RWPE2 (cell line): ENCODE data around the gene ME3.

Experiments
- ATAC-seq: fragments of 200-7000 bp; cut with Tn5 transposase; 3 replicates; pipeline ENCODE4 v1.9.1; 2021; ENCODE audit warnings: low read depth
- DNase-seq: peaks from one replicate; pipeline ENCODE4 v3.0.0-alpha.2; 2020; ENCODE audit warnings: low spot score
- H3K27ac ChIP-seq: fragments of 450-650 bp; 2 replicates; pipeline ENCODE4 v1.5.1; 2017; ENCODE audit warnings: mild to moderate bottlenecking; ENCODE audit not compliant: poor library complexity, severe bottlenecking
- H3K27me3 ChIP-seq: fragments of 250-450 bp; sonication (Bioruptor Pico); 2 replicates; pipeline ENCODE4 v1.5.1; 2021; ENCODE audit warnings: mild to moderate bottlenecking, moderate library complexity; ENCODE audit not compliant: insufficient read depth, poor library complexity, severe bottlenecking
- H3K36me3 ChIP-seq: fragments of 250-450 bp; sonication (Bioruptor Pico); 2 replicates; pipeline ENCODE4 v1.5.1; 2020; ENCODE audit warnings: low read depth, mild to moderate bottlenecking, moderate library complexity
- H3K4me1 ChIP-seq: fragments of 250-450 bp; sonication (Bioruptor Pico); 2 replicates; pipeline ENCODE4 v1.5.1; 2021; ENCODE audit warnings: mild to moderate bottlenecking, moderate library complexity; ENCODE audit not compliant: insufficient read depth, poor library complexity, severe bottlenecking
- H3K4me3 ChIP-seq: fragments of 250-450 bp; sonication (Bioruptor Pico); 2 replicates; pipeline ENCODE4 v1.5.1; 2021; ENCODE audit warnings: mild to moderate bottlenecking, moderate library complexity; ENCODE audit not compliant: severe bottlenecking
- H3K9me3 ChIP-seq: fragments of 250-450 bp; sonication (Bioruptor Pico); 2 replicates; pipeline ENCODE4 v1.5.1; 2021; ENCODE audit warnings: mild to moderate bottlenecking, moderate library complexity; ENCODE audit not compliant: severe bottlenecking
- TF ChIP-seq, protein P1 (sequence below): fragments of 450-650 bp; IDR thresholded peaks from one replicate; pipeline ENCODE4 v1.5.1; 2017; ENCODE audit warnings: mild to moderate bottlenecking, moderate library complexity; ENCODE audit not compliant: poor library complexity, severe bottlenecking

ME3 gene

DNA sequence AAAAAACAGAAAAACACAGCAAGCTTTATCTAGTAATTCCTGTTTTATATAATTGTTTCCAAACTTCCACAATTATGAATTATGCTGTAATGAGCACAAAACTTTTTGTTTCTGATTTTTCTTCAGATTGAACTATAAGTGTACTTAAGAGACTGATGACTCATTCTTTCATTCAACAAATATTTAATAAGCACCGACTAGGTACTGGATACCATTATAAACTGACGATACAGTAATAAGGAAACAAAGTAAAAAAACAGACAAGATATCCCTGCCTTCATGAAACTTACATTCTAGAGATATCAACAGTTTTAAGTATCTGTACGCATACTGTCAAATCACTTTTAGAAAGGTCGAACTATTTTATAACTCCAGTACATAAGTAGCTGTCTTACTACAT lies 78.6 kb downstream of the ME3 start:
- TF ChIP-seq, protein P1, sequence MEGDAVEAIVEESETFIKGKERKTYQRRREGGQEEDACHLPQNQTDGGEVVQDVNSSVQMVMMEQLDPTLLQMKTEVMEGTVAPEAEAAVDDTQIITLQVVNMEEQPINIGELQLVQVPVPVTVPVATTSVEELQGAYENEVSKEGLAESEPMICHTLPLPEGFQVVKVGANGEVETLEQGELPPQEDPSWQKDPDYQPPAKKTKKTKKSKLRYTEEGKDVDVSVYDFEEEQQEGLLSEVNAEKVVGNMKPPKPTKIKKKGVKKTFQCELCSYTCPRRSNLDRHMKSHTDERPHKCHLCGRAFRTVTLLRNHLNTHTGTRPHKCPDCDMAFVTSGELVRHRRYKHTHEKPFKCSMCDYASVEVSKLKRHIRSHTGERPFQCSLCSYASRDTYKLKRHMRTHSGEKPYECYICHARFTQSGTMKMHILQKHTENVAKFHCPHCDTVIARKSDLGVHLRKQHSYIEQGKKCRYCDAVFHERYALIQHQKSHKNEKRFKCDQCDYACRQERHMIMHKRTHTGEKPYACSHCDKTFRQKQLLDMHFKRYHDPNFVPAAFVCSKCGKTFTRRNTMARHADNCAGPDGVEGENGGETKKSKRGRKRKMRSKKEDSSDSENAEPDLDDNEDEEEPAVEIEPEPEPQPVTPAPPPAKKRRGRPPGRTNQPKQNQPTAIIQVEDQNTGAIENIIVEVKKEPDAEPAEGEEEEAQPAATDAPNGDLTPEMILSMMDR: no peak
- Histone ChIP-seq H3K36me3 (no peaks in the 10 kb centered on the region), H3K27ac (peak overlapping the region; percentile 90), H3K27me3 (no peaks in the 10 kb centered on the region), H3K4me1 (peaks cover 40% of the 10 kb centered on the region), H3K9me3 (no peaks in the 10 kb centered on the region), H3K4me3 (no peak overlapping the region)
- DNase-seq (no peak), ATAC-seq (no peak)

DNA sequence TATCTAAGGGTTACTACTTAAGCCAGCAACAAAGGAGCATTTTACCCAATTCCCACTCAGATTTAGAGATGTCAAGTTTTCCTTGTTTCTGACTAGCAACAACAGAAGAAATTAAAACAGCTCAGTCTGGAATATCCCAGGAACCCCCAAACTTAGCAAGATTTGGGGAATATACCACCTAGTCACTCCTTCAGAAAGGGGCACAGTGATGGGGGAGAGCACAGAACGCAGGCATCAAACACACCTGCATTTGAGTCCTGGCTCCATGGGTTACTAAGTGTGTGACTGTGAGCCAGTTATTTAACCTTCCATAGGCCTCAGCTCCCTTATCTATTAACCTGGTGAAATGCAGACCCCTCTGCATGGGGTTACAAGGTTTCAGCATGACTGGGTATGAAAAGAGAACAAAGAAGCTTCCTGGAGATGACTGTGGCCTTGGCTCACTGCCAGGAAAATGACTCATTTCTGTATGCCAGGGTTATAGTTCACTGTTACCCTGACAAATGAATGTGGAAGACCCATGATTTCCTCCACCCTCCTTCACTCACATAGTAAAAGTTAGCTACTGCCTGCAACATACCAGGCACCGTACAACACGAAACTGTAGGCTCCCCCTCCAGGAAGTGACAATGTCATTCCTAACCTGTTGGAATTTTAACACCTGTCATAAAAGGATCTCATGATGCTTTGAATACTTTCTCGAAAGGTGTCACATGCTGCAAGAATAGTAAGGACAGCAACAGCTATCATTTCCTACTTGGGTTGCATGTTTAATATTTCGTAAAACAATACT lies 79.6 kb downstream of the ME3 start:
- Histone ChIP-seq H3K27ac (peak overlapping the region; percentile 90), H3K4me1 (peaks cover 40% of the 10 kb centered on the region), H3K27me3 (no peaks in the 10 kb centered on the region), H3K4me3 (no peak overlapping the region), H3K9me3 (no peaks in the 10 kb centered on the region), H3K36me3 (no peaks in the 10 kb centered on the region)
- peak; percentile 95 for ATAC-seq
- peak; percentile 76 for DNase-seq
- TF ChIP-seq, protein P1: no peak

DNA sequence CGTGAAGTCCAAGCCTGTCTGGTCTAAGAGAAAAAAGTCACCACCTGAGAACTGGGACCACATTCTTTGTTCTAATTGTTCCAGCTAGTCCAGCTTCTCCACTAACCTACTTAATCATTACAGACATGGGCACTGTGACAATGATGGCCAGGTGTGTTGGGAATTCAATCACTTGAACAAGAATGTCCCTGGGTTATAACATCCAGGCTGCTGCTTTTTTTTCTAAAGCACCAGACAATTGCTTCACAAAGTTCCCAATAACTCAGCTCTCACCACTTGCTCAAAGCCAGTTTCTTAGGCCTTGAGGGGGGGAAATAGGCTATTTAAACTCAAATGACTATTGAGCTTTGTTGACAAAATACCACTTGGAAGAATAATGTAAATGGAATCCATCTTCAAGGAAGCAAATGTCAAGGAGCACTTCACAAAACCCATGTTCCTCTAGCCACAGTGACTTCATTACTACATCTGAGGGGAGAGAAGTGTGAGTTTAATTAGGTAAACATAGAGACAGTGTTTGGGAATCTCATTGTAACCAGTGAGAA lies 80.3 kb downstream of the ME3 start:
- no peaks in the 10 kb centered on the region for H3K36me3 ChIP-seq
- H3K4me3 ChIP-seq: no peak overlapping the region
- DNase-seq: no peak
- peaks cover 40% of the 10 kb centered on the region for H3K4me1 ChIP-seq
- H3K9me3 ChIP-seq: no peaks in the 10 kb centered on the region
- no peaks in the 10 kb centered on the region for H3K27me3 ChIP-seq
- TF ChIP-seq, protein P1: no peak
- peak overlapping the region; percentile 90 for H3K27ac ChIP-seq
- ATAC-seq: no peak

DNA sequence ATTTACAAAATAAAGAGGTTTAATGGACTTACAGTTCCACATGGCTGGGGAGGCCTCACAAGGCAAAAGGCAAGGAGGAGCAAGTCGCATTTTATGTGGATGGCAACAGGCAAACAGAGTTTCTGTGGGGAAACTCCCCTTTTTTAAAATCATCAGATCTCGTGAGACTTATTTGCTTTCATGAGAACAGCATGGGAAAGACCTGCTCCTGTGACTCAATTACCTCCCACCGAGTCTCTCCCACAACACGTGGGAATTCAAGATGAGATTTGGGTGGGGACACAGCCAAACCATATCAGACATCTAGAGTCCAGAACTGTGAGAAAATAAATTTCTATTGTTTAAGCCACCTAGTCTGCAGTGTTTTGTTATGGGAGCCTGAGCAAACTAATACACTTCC lies 80.8 kb downstream of the ME3 start:
- Histone ChIP-seq H3K27me3 (no peaks in the 10 kb centered on the region), H3K4me3 (no peak overlapping the region), H3K27ac (peak overlapping the region; percentile 90), H3K36me3 (no peaks in the 10 kb centered on the region), H3K9me3 (no peaks in the 10 kb centered on the region), H3K4me1 (peaks cover 40% of the 10 kb centered on the region)
- DNase-seq (no peak), ATAC-seq (no peak)
- TF ChIP-seq, protein P1: no peak

DNA sequence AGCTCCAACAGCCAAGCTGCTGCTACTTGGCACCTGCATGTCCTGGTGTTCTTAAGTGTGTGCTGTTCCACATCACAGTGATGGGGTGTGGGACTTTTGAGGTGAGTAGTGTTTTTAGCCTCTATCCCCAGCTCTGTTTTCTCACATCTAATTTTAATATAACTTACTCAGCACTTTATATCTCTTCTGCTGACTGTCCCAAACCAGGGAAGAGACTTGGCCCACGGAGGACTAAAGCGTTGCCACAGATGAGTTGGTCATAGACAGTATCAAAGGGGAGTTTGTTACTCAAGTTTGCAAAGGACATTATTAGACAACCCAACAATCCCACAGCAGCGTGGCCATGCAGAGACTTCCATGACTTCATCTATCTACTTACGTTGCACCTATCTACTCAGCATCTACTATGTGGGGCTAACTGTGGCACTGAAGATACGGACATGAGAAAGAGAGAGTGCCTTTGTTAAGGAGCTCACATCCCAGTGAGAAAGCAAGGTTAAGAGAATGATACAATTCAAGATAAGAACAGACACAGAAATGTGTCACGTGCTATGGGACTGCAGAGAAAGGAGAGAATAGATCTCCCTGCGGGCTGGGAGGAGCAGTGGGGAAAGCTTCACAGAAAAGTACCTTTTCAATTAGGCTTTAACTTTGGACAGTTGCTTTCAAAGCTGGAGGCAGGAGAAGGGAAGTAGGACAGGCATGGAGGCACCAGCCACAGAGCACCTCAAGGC lies 82.4 kb downstream of the ME3 start:
- Histone ChIP-seq H3K27me3 (no peaks in the 10 kb centered on the region), H3K4me3 (no peak overlapping the region), H3K9me3 (no peaks in the 10 kb centered on the region), H3K27ac (no peak overlapping the region), H3K4me1 (peaks cover 31% of the 10 kb centered on the region), H3K36me3 (no peaks in the 10 kb centered on the region)
- DNase-seq: no peak
- no peak for ATAC-seq
- TF ChIP-seq, protein P1: no peak
